SK-N-SH (cell line): ENCODE results near the gene ABHD2. TPM values are rescaled to one million over a fixed set of nuclear protein-coding genes. Genes with fewer than 3 reads are reported as not detected.

Source experiments
- CTCF ChIA-PET: fragments of 300-600, 350-600 bp; formaldehyde crosslinking; extraction: SDS; loops from one replicate; lab custom pipeline; 2021; lab: Yijun Ruan, JAX
- POLR2A ChIA-PET: fragments of 350-600 bp; sonication (Branson Sonifier 250); formaldehyde crosslinking; extraction: SDS; loops from one replicate; lab custom pipeline; 2020; ENCODE audit warnings: antibody characterized with exemption, inconsistent platforms; lab: Yijun Ruan, JAX
- DNase-seq: peaks from one replicate; pipeline ENCODE4 v3.0.0; 2012
- H2AFZ ChIP-seq: fragments of 200-600 bp; sonication (generic); 2 replicates; pipeline ENCODE4 v1.8.1; 2016; ENCODE audit warnings: antibody characterized with exemption, mild to moderate bottlenecking, low read depth
- H3F3A ChIP-seq: fragments of 200-600 bp; sonication (generic); replicated peaks from 2 replicates; pipeline ENCODE3; 2016; ENCODE audit warnings: antibody characterized with exemption, mild to moderate bottlenecking; ENCODE audit not compliant: insufficient read depth
- H3K27ac ChIP-seq, 2 experiments: fragments of 200-500 bp in 1 of 2; fragments of 200-600 bp in 1 of 2; sonication (Bioruptor generic) in 1 of 2; sonication (generic), shearing (Covaris generic) in 1 of 2; 2 replicates each; pipeline versions ENCODE4 v1.5.1 to v1.6.1; 2014 to 2016; ENCODE audit warnings: low read depth in 2 of 2, inconsistent platforms in 1 of 2, low read length in 1 of 2, mild to moderate bottlenecking in 1 of 2, mixed read lengths in 1 of 2
- H3K27me3 ChIP-seq: fragments of 200-600 bp; sonication (generic), shearing (Covaris generic); 2 replicates; pipeline ENCODE4 v1.6.1; 2016; ENCODE audit warnings: mixed run types; ENCODE audit not compliant: insufficient read depth
- H3K36me3 ChIP-seq, 2 experiments: fragments of 200-500 bp in 1 of 2; fragments of 200-600 bp in 1 of 2; sonication (Bioruptor generic) in 1 of 2; sonication (generic) in 1 of 2; replicated peaks in 1 of 2; 2 replicates each; pipeline versions ENCODE3 to v1.5.1; 2014 to 2016; ENCODE audit warnings: low read length in 1 of 2, mild to moderate bottlenecking in 1 of 2; ENCODE audit not compliant: insufficient read depth in 2 of 2, control insufficient read depth in 1 of 2
- H3K4me1 ChIP-seq, 2 experiments: fragments of 200-500 bp in 1 of 2; fragments of 200-600 bp in 1 of 2; sonication (Bioruptor generic) in 1 of 2; sonication (generic), shearing (Covaris generic) in 1 of 2; 2 replicates each; pipeline versions ENCODE4 v1.5.1 to v1.6.1; 2014 to 2016; ENCODE audit warnings: low read depth in 1 of 2, low read length in 1 of 2, mixed run types in 1 of 2; ENCODE audit not compliant: insufficient read depth in 2 of 2, control insufficient read depth in 1 of 2
- H3K4me2 ChIP-seq: fragments of 200-600 bp; sonication (generic), shearing (Covaris generic); 2 replicates; pipeline ENCODE4 v1.6.1; 2017; ENCODE audit warnings: mixed run types
- H3K4me3 ChIP-seq, 2 experiments: fragments of 200-500 bp in 1 of 2; fragments of 200-600 bp in 1 of 2; sonication (Bioruptor generic) in 1 of 2; sonication (generic), shearing (Covaris generic) in 1 of 2; 2 replicates each; pipeline versions ENCODE4 v1.5.1 to v1.8.1; 2014 to 2016; ENCODE audit warnings: low read depth in 2 of 2, inconsistent platforms in 1 of 2, low read length in 1 of 2, mild to moderate bottlenecking in 1 of 2, mixed read lengths in 1 of 2, moderate library complexity in 1 of 2
- H3K79me2 ChIP-seq: fragments of 200-600 bp; sonication (generic); 2 replicates; pipeline ENCODE4 v1.8.1; 2017; ENCODE audit warnings: mild to moderate bottlenecking; ENCODE audit not compliant: insufficient read depth
- H3K9ac ChIP-seq: fragments of 200-600 bp; sonication (generic); 2 replicates; pipeline ENCODE4 v1.6.1; 2017; ENCODE audit warnings: mixed run types
- H3K9me2 ChIP-seq: fragments of 200-600 bp; sonication (generic); 2 replicates; pipeline ENCODE4 v1.6.1; 2017; ENCODE audit warnings: mixed run types
- H3K9me3 ChIP-seq: fragments of 200-600 bp; sonication (generic); 2 replicates; pipeline ENCODE4 v1.6.1; 2017; ENCODE audit warnings: mixed run types, mild to moderate bottlenecking, moderate library complexity
- H4K20me1 ChIP-seq: fragments of 200-600 bp; sonication (generic); 2 replicates; pipeline ENCODE4 v1.6.1; 2017; ENCODE audit warnings: mild to moderate bottlenecking, mixed run types; ENCODE audit not compliant: insufficient read depth
- ELF1 ChIP-seq: IDR thresholded peaks from 2 replicates; pipeline ENCODE4 v1.4.0; 2012
- EP300 ChIP-seq, 2 experiments: IDR thresholded peaks; 2 replicates each; pipeline versions ENCODE4 v1.4.0 to v1.6.1; 2012; ENCODE audit warnings: borderline replicate concordance in 1 of 2, low read depth in 1 of 2, low read length in 1 of 2
- EZH2phosphoT487 ChIP-seq: fragments of 200-600 bp; sonication (generic); IDR thresholded peaks from 2 replicates; pipeline ENCODE4 v1.6.1; 2017; ENCODE audit warnings: low read depth, mixed run types, mild to moderate bottlenecking, antibody characterized with exemption, moderate library complexity, borderline replicate concordance
- FOSL2 ChIP-seq: IDR thresholded peaks from 2 replicates; pipeline ENCODE4 v1.4.0; 2012; ENCODE audit warnings: low read depth, mild to moderate bottlenecking, moderate library complexity, borderline replicate concordance
- FOXM1 ChIP-seq: IDR thresholded peaks from 2 replicates; pipeline ENCODE4 v1.4.0; 2012; ENCODE audit warnings: low read depth, mild to moderate bottlenecking
- GABPA ChIP-seq: IDR thresholded peaks from 2 replicates; pipeline ENCODE4 v1.4.0; 2012; ENCODE audit warnings: low read depth, mild to moderate bottlenecking
- GATA2 ChIP-seq: sonication (generic); formaldehyde crosslinking; IDR thresholded peaks from 2 replicates; pipeline ENCODE4 v1.5.0; 2020; ENCODE audit warnings: mild to moderate bottlenecking, missing genetic modification reagents
- IRF3 ChIP-seq: fragments of 150-350 bp; IDR thresholded peaks from 2 replicates; pipeline ENCODE4 v1.6.1; 2016; ENCODE audit warnings: mild to moderate bottlenecking, low read depth, low read length
- JUND ChIP-seq: IDR thresholded peaks from 2 replicates; pipeline ENCODE4 v1.4.0; 2012
- MEF2A ChIP-seq: IDR thresholded peaks from 2 replicates; pipeline ENCODE4 v1.4.0; 2012; ENCODE audit warnings: low read depth, borderline replicate concordance
- MXI1 ChIP-seq: IDR thresholded peaks from 2 replicates; pipeline ENCODE4 v1.6.1; 2012; ENCODE audit warnings: mild to moderate bottlenecking, low read depth, low read length, improper control_type of control experiment
- NFIC ChIP-seq: IDR thresholded peaks from 2 replicates; pipeline ENCODE4 v1.4.0; 2012; ENCODE audit warnings: borderline replicate concordance
- NRF1 ChIP-seq: IDR thresholded peaks from 2 replicates; pipeline ENCODE4 v1.6.1; 2012; ENCODE audit warnings: low read depth, mild to moderate bottlenecking, low read length
- PBX3 ChIP-seq: IDR thresholded peaks from 2 replicates; pipeline ENCODE4; 2012
- POLR2AphosphoS5 ChIP-seq: IDR thresholded peaks from 2 replicates; pipeline ENCODE4 v1.6.1; 2012; ENCODE audit warnings: low read depth, low read length
- REST ChIP-seq: IDR thresholded peaks from 2 replicates; pipeline ENCODE4 v1.6.1; 2012; ENCODE audit warnings: mild to moderate bottlenecking, low read depth, low read length, moderate library complexity
- RFX5 ChIP-seq: IDR thresholded peaks from 2 replicates; pipeline ENCODE4 v1.6.1; 2012; ENCODE audit warnings: mild to moderate bottlenecking, improper control_type of control experiment, low read length
- SIN3A ChIP-seq: IDR thresholded peaks from 2 replicates; pipeline ENCODE4 v1.6.1; 2012; ENCODE audit warnings: low read depth, mild to moderate bottlenecking, low read length, moderate library complexity, borderline replicate concordance
- TAF1 ChIP-seq: IDR thresholded peaks from 2 replicates; pipeline ENCODE4 v1.6.1; 2012; ENCODE audit warnings: low read depth, mild to moderate bottlenecking, low read length, moderate library complexity, borderline replicate concordance
- TCF12 ChIP-seq: IDR thresholded peaks from 2 replicates; pipeline ENCODE4 v1.4.0; 2012
- TEAD4 ChIP-seq: IDR thresholded peaks from 2 replicates; pipeline ENCODE4 v1.4.0; 2012; ENCODE audit warnings: mild to moderate bottlenecking, borderline replicate concordance; ENCODE audit not compliant: insufficient read depth
- USF1 ChIP-seq: IDR thresholded peaks from 2 replicates; pipeline ENCODE4 v1.4.0; 2012; ENCODE audit warnings: low read depth, borderline replicate concordance
- YY1 ChIP-seq: IDR thresholded peaks from 2 replicates; pipeline ENCODE4 v1.4.0; 2012; ENCODE audit warnings: low read depth, mild to moderate bottlenecking
- WGBS: methylation state at CpG from one replicate; pipeline ENCODE4 v1.1.6; 2017; ENCODE audit warnings: low lambda C conversion rate; 5-methylcytosine and 5-hydroxymethylcytosine counted together
- polyA plus RNA-seq, 3 experiments: library from polyadenylated mRNA; depleted of rRNA; stranded (reverse); fragments of >200 nt; gene quantifications; 2 replicates each; pipeline ENCODE4 v1.2.3, GENCODE V29; 2012
- TF ChIP-seq, protein P1 (sequence below): fragments of 200-600 bp; sonication (generic); IDR thresholded peaks from 2 replicates; pipeline ENCODE4 v1.6.1; 2017; ENCODE audit warnings: antibody characterized with exemption, mild to moderate bottlenecking, moderate library complexity
- TF ChIP-seq, protein P2 (sequence below): IDR thresholded peaks from 2 replicates; pipeline ENCODE4 v1.4.0; 2012; ENCODE audit warnings: low read depth

ABHD2 gene
- polyA plus RNA-seq, 1 of the 3 experiments (the other 2 are of a cell fraction), result 19.2 TPM

GRCh38 chr15:89143503-89144162, 55.4 kb downstream of the ABHD2 start:
- peaks cover 8% of the 10 kb centered on the region; the same call in 1 of the 2 replicates for H3K79me2 ChIP-seq
- no peak overlapping the region for H2AFZ ChIP-seq
- 16% methylated on average over 6 of the region's 6 CpGs for WGBS
- H3K9me3 ChIP-seq, result no peaks in the 10 kb centered on the region
- H3K9ac ChIP-seq, result no peak overlapping the region
- peaks cover 21% of the 10 kb centered on the region for H3F3A ChIP-seq
- CTCF ChIA-PET, result interaction anchor here (0.7 to 4.7 kb wide), 7 partner anchors 25 to 618 kb away, joined by 3 to 31 read pairs (median 5); no protein-coding TSS in a partner anchor
- DNase-seq, result peak; percentile 36
- H3K36me3 ChIP-seq, result peaks cover 2 to 15% of the 10 kb centered on the region in 2 experiments
- peak overlapping the region in 1 of 2 experiments; percentile 18; a peak in 1 of 4 replicates for H3K4me3 ChIP-seq
- no peaks in the 10 kb centered on the region; the same call in 1 of the 2 replicates for H4K20me1 ChIP-seq
- no peaks in the 10 kb centered on the region for H3K27me3 ChIP-seq
- POLR2A ChIA-PET, result no interaction called here
- peaks cover 19 to 46% of the 10 kb centered on the region in 2 experiments for H3K4me1 ChIP-seq
- H3K27ac ChIP-seq, result peak overlapping the region; percentile 77 to 96; a peak in 3 of 4 replicates
- no peaks in the 10 kb centered on the region for H3K9me2 ChIP-seq
- H3K4me2 ChIP-seq, result peak overlapping the region; percentile 57
- TF ChIP-seq PBX3 (peak; percentile 87), YY1 (no peak), NRF1 (no peak), GATA2 (CRISPR knock-in tag) (no peak), USF1 (no peak), FOXM1 (no peak), FOSL2 (peak; percentile 58; the same call in 1 of the 2 replicates), TCF12 (peak; percentile 96), EP300 (IDR thresholded peaks at IDR 0.05; ENCODE audit: borderline replicate concordance in 1 of 2, low read depth in 1 of 2, low read length in 1 of 2) (peak; percentile 26 to 54), RFX5 (no peak), POLR2AphosphoS5 (no peak), GABPA (no peak), NFIC (peak; percentile 70), ELF1 (no peak), EZH2phosphoT487 (no peak), SIN3A (peak; percentile 16; the same call in 1 of the 2 replicates), MXI1 (no peak), MEF2A (peak; percentile 87), TEAD4 (peak; percentile 72; the same call in 1 of the 2 replicates), JUND (peak; percentile 70; the same call in 1 of the 2 replicates), REST (no peak), IRF3 (no peak), TAF1 (no peak)
- TF ChIP-seq, protein P1, sequence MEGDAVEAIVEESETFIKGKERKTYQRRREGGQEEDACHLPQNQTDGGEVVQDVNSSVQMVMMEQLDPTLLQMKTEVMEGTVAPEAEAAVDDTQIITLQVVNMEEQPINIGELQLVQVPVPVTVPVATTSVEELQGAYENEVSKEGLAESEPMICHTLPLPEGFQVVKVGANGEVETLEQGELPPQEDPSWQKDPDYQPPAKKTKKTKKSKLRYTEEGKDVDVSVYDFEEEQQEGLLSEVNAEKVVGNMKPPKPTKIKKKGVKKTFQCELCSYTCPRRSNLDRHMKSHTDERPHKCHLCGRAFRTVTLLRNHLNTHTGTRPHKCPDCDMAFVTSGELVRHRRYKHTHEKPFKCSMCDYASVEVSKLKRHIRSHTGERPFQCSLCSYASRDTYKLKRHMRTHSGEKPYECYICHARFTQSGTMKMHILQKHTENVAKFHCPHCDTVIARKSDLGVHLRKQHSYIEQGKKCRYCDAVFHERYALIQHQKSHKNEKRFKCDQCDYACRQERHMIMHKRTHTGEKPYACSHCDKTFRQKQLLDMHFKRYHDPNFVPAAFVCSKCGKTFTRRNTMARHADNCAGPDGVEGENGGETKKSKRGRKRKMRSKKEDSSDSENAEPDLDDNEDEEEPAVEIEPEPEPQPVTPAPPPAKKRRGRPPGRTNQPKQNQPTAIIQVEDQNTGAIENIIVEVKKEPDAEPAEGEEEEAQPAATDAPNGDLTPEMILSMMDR, result no peak
- TF ChIP-seq, protein P2, sequence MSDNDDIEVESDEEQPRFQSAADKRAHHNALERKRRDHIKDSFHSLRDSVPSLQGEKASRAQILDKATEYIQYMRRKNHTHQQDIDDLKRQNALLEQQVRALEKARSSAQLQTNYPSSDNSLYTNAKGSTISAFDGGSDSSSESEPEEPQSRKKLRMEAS, result no peak
